Heart right ventricle (tissue), 16 donors: Measurements from ENCODE around the gene CDC42BPA. TPM values are rescaled to one million over a fixed set of nuclear protein-coding genes. Genes with fewer than 3 reads are reported as not detected.

Source experiments
- ATAC-seq, 8 donors: fragments of 200-7000 bp; cut with Tn5 transposase; one replicate each; pipeline ENCODE4 v1.9.1; 2020; ENCODE audit warnings: mild to moderate bottlenecking in 8 of 8, moderate library complexity in 8 of 8, moderate number of reproducible peaks in 1 of 8
- DNase-seq, 2 donors: peaks; one replicate each; pipeline ENCODE4 v3.0.0-alpha.2; 2020
- H3K27ac ChIP-seq, 10 donors: fragments of 200-600 bp; sonication (generic) in 2 of 10; one replicate each; pipeline versions ENCODE4 v1.5.0 to v1.8.0; 2020 to 2022; ENCODE audit warnings: mild to moderate bottlenecking in 3 of 10
- H3K27me3 ChIP-seq, 7 donors: fragments of 200-600 bp; one replicate each; pipeline ENCODE4 v1.8.0; 2021 to 2022; ENCODE audit warnings: mild to moderate bottlenecking in 2 of 7
- H3K36me3 ChIP-seq, 9 donors: fragments of 200-600 bp; sonication (generic) in 1 of 9; one replicate each; pipeline versions ENCODE4 v1.5.0 to v1.8.0; 2020 to 2022; ENCODE audit warnings: mild to moderate bottlenecking in 2 of 9
- H3K4me1 ChIP-seq, 9 donors: fragments of 200-600 bp; sonication (generic) in 1 of 9; one replicate each; pipeline versions ENCODE4 v1.5.0 to v1.8.0; 2020 to 2022; ENCODE audit warnings: mild to moderate bottlenecking in 4 of 9
- H3K4me3 ChIP-seq, 10 donors: fragments of 200-600 bp; sonication (generic) in 2 of 10; one replicate each; pipeline versions ENCODE4 v1.5.0 to v1.8.0; 2020 to 2022; ENCODE audit warnings: mild to moderate bottlenecking in 7 of 10, moderate library complexity in 2 of 10
- H3K9me3 ChIP-seq, 11 donors: fragments of 200-600 bp in 10 of 11; sonication (generic) in 2 of 11; one replicate each; pipeline versions ENCODE4 v1.5.0 to v1.8.0; 2013 to 2022; ENCODE audit warnings: mild to moderate bottlenecking in 2 of 11, control low read depth in 1 of 11, moderate library complexity in 1 of 11
- WGBS, 2 donors: extraction: QIAGEN DNeasy Blood & Tissue Kit; methylation state at CpG; one replicate each; pipeline ENCODE4 v1.1.7; 2013; ENCODE audit warnings: inconsistent platforms in 1 of 2; 5-methylcytosine and 5-hydroxymethylcytosine counted together
- intact Hi-C, 10 donors: fragments of 100-400 bp; cut with DNase I; formaldehyde crosslinking; loops; one replicate each; pipeline versions ENCODE4 v1.11.1 to v1.14.2; 2022
- polyA plus RNA-seq, 2 donors: library from polyadenylated mRNA; stranded (reverse); fragments of 200-250 nt; gene quantifications; one replicate each; pipeline ENCODE4 v1.2.3, GENCODE V29; 2013
- total RNA-seq, 10 donors: library from RNA; stranded (reverse); fragmentation: NEBNext Ultra II Directional in 3 of 10; extraction: Animal tissue kit (Norgen Biotek cat#: 25700) in 3 of 10; gene quantifications; one replicate each; pipeline versions ENCODE4 v1.2.1 to v1.2.4, GENCODE V29; 2021 to 2023
- TF ChIP-seq, protein P1 (sequence below), 9 donors: fragments of 200-600 bp; sonication (generic) in 2 of 9; IDR thresholded peaks; one replicate each; pipeline versions ENCODE4 v1.5.0 to v1.8.0; 2021 to 2022; ENCODE audit warnings: antibody characterized with exemption in 9 of 9, mild to moderate bottlenecking in 5 of 9, moderate library complexity in 1 of 9
- donor health status: Arrhythmogenic right ventricular cardiomyopathy.
- donor health status: ischemic (EF 13 %, LVEDD 7.1; RV severe dilation, severe dysfunction).
- donor health status: healthy with polysubstance abuse.
- donor health status: DM: no; HTN: yes; CAD: no.
- donor health status: DM: no; HTN: no; CAD: no.
- donor health status: ischemic (EF 25% LVEDD 6.9; RV normal size, moderate dysfunction).
- donor health status: ischemic (EF 25% LVEDD 5.7; RV mildly dilated, moderate dysfunction).
- donor health status: healthy.
- donor health status: DM: yes; HTN: yes; CAD: no.
- donor health status: Ischemic cardiomyopathy.
- donor health status: ischemic (EF 35%, LVEDD 5.7; RV mildly dilated, moderate dysfunction).
- donor health status: nonischemic (EF 11% LVEDD 7.7; RV severe dilation, severe dysfunction).
- donor health status: DM: yes; HTN: yes; CAD: no.
- donor health status: PGD.
- donor health status: ischemic (EF 29% LVEDD 5.4; RV normal size, mild dysfunction).
- donor health status: nonischemic (EF 23%, LVEDD 6.1; RV moderate dilation, normal function).

Gene CDC42BPA
- total and polyA plus RNA-seq, 12 donors, result 8.6 to 39.5 (median 31.5) TPM

DNA sequence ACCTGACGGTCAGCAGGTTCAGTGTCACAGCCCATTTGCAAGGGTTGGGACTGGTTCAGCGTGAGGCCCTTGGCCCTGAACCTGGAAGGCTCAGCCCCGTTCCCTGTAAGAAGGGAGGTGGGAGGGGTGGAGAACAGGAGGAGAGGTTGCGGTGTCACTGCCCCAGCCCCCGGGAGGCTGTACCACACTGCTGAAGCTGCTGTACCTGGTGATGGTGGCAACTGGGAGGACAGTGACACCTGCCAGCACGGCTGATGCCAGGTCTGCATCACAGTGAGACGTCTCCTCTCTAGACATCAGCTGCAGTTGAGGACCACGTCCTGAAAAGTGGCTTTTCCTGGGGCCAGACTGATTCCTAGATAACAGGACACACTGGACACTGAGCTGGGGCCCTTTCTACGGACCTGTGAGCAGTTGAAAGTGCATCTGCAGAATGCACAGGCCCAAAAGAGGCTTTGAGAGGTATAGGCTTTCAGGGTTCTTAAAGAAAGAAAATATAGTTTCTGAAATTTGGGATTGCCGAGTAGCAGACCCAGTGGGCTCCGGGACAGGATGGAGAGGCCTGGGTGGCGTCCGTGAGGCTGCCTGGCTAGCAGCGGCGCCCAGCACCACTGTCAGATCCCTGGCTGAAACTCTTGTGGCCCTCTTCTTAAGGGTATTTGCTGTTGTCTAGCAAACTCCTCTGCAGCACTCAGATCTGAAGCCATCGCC, 330.5 kb downstream of the CDC42BPA start:
- Histone ChIP-seq H3K4me1 (peaks cover 16 to 85% (median 50%) of the 10 kb centered on the region in 9 donors), H3K36me3 (peaks cover 0 to 61% (median 5%) of the 10 kb centered on the region in 9 donors), H3K4me3 (no peak overlapping the region), H3K9me3 (no peaks in the 10 kb centered on the region), H3K27ac (peak overlapping the region in 8 of 10 donors; percentile 18 to 75 (median 44)), H3K27me3 (no peaks in the 10 kb centered on the region)
- intact Hi-C loops, result loop anchor here in 1 of 10 donors (5.0 kb wide), 1 partner anchor 75 kb away; no protein-coding TSS in a partner anchor
- DNase-seq, result no peak
- ATAC-seq, result no peak
- TF ChIP-seq, protein P1, sequence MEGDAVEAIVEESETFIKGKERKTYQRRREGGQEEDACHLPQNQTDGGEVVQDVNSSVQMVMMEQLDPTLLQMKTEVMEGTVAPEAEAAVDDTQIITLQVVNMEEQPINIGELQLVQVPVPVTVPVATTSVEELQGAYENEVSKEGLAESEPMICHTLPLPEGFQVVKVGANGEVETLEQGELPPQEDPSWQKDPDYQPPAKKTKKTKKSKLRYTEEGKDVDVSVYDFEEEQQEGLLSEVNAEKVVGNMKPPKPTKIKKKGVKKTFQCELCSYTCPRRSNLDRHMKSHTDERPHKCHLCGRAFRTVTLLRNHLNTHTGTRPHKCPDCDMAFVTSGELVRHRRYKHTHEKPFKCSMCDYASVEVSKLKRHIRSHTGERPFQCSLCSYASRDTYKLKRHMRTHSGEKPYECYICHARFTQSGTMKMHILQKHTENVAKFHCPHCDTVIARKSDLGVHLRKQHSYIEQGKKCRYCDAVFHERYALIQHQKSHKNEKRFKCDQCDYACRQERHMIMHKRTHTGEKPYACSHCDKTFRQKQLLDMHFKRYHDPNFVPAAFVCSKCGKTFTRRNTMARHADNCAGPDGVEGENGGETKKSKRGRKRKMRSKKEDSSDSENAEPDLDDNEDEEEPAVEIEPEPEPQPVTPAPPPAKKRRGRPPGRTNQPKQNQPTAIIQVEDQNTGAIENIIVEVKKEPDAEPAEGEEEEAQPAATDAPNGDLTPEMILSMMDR (IDR thresholded peaks at IDR 0.05), result no peak
- WGBS, 2 donors, result 78 to 79% methylated on average over 16 of the region's 16 CpGs

DNA sequence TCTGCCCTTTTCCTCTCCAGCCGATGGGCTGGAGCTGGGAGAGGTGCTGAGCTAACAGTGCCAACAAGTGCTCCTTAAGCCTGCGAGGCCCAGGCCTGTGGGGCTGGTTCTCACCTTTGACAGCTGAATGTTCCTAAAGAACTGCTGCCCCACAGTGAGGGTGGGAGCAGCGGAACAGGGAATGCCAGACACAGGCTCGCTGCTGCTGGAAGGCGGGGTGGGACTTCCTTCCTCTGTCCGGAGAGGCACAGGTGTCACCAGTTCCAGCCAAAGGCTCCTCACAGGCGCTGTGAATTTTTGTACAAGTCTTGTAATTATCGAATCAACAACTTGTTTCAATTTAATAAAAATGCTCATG, 331.1 kb downstream of the CDC42BPA start:
- H3K4me3 ChIP-seq, result no peak overlapping the region
- TF ChIP-seq, protein P1 (IDR thresholded peaks at IDR 0.05), result no peak
- 63 to 67% methylated on average over 8 of the region's 8 CpGs for WGBS, 2 donors
- no peaks in the 10 kb centered on the region for H3K27me3 ChIP-seq
- DNase-seq (no peak), ATAC-seq (no peak)
- peaks cover 16 to 83% (median 50%) of the 10 kb centered on the region in 9 donors for H3K4me1 ChIP-seq
- peak overlapping the region in 5 of 10 donors; percentile 15 to 75 (median 52) for H3K27ac ChIP-seq
- intact Hi-C loops, result loop anchor here in 1 of 10 donors (5.0 kb wide), 1 partner anchor 75 kb away; no protein-coding TSS in a partner anchor
- H3K36me3 ChIP-seq, result peaks cover 0 to 65% (median 11%) of the 10 kb centered on the region in 9 donors
- no peaks in the 10 kb centered on the region for H3K9me3 ChIP-seq

DNA sequence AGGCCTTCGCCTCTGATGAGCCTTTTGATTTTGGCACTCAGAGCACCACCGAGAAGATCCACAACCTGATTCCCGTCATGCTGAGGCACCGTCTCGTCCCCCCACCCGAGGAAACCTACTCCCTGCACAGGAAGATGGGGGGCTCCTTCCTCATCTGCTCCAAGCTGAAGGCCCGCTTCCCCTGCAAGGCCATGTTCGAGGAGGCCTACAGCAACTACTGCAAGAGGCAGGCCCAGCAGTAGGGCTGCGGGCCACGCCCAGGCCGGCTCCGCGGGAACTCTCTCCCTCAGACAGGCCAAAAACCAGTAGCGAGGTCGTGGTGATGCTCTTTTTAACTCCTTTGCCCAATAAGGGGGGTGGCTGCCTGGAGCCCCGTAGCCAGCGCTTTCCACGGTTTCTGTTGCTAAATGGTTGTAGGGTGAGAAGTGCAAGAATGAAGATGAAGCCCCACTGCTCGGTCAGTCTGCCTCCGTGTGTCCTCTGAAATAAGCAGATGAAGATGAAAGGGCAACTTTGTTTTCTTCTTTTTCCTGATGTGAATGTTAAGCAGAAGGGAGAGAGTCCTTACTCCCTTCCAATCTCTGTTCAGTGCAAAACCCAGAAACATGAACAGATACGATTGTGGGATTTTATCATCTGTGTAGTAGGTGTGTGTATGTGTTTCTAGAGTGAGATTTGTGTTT, 331.7 kb downstream of the CDC42BPA start:
- TF ChIP-seq, protein P1 (IDR thresholded peaks at IDR 0.05), result no peak
- H3K9me3 ChIP-seq, result no peaks in the 10 kb centered on the region
- H3K4me1 ChIP-seq, result peaks cover 16 to 88% (median 50%) of the 10 kb centered on the region in 9 donors
- DNase-seq, result no peak
- WGBS, 2 donors, result 78 to 83% methylated on average over 21 of the region's 21 CpGs
- no peak overlapping the region for H3K4me3 ChIP-seq
- peaks cover 0 to 69% (median 11%) of the 10 kb centered on the region in 9 donors for H3K36me3 ChIP-seq
- no peak for ATAC-seq
- intact Hi-C loops, result loop anchor here in 1 of 10 donors (5.0 kb wide), 1 partner anchor 74 kb away; no protein-coding TSS in a partner anchor
- H3K27ac ChIP-seq, result peak overlapping the region in 7 of 10 donors; percentile 15 to 86 (median 75)
- no peaks in the 10 kb centered on the region for H3K27me3 ChIP-seq

DNA sequence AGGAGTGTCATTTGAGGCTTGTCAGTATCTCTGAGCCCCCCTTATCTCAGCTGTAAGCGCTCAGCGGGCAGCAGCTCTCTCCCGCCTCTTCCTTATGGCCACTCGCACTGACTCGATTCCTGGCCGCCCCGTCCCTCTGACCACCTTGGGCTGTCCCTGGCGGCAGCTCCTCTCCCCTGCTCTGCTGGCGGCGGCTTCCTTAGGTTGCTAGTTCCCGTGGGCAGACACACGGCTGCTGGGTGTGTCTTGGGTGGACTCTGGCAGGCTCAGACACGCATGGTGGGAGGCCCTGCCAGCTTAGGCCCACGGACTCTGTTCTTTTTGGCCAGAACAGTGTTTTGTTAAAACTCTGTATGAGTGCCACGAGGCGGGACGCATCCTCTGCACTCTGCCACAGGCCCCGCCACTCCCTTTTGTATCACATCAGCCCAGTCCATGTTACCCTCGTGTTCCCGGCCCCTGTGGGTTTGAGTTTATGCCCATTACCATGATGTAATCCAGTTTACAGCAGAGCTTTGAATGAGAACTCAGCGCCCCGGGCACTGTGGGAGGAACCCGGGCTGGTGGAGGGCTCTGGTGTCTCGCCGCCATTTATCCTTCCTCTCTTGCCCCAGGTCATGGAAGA, 332.3 kb downstream of the CDC42BPA start:
- Histone ChIP-seq H3K36me3 (peaks cover 0 to 75% (median 11%) of the 10 kb centered on the region in 9 donors), H3K4me3 (no peak overlapping the region), H3K9me3 (no peaks in the 10 kb centered on the region), H3K27ac (peak overlapping the region; percentile 50 to 86 (median 76)), H3K4me1 (peaks cover 19 to 88% (median 55%) of the 10 kb centered on the region in 9 donors), H3K27me3 (no peaks in the 10 kb centered on the region)
- DNase-seq (peak in 1 of 2 donors; percentile 48), ATAC-seq (peak in 7 of 8 donors; percentile 16 to 64 (median 37))
- intact Hi-C loops, result loop anchor here in 1 of 10 donors (5.0 kb wide), 1 partner anchor 74 kb away; no protein-coding TSS in a partner anchor
- 67% methylated on average over 25 of the region's 25 CpGs for WGBS, 2 donors
- TF ChIP-seq, protein P1 (IDR thresholded peaks at IDR 0.05), result peak in 1 of 9 donors; percentile 8
